ENCODE measurements around the gene CYBC1.
"Not testable (repeated sequence)": the region's sequence is repeated elsewhere in the genome, so short reads cannot be mapped to it uniquely, and the experiment has no call there.

CYBC1 gene

GRCh38 chr17:82414548-82415281, 35.8 kb downstream of the CYBC1 start:
- DNase-seq (ENCODE audit: low read depth, low spot score), result no peak
- Histone ChIP-seq H3K9me3 (ENCODE audit: low read depth, low read length) (no peaks in the 10 kb centered on the region), H3K27ac (no peak overlapping the region), H3K4me3 (no peak overlapping the region), H3K9ac (ENCODE audit: insufficient read length) (no peak overlapping the region), H3K36me3 (ENCODE audit: insufficient read depth, low read length) (no peaks in the 10 kb centered on the region)
- TF ChIP-seq POLR2AphosphoS5 (IDR thresholded peaks at IDR 0.05; ENCODE audit: borderline replicate concordance, low read depth, low read length), result no peak
- TF ChIP-seq FOXP2 (optimal IDR thresholded peaks at IDR 0.05; ENCODE audit: control extremely low read depth, extremely low read length, insufficient read depth), result no peak
- TF ChIP-seq EZH2 (IDR thresholded peaks at IDR 0.05), result no peak

DNA sequence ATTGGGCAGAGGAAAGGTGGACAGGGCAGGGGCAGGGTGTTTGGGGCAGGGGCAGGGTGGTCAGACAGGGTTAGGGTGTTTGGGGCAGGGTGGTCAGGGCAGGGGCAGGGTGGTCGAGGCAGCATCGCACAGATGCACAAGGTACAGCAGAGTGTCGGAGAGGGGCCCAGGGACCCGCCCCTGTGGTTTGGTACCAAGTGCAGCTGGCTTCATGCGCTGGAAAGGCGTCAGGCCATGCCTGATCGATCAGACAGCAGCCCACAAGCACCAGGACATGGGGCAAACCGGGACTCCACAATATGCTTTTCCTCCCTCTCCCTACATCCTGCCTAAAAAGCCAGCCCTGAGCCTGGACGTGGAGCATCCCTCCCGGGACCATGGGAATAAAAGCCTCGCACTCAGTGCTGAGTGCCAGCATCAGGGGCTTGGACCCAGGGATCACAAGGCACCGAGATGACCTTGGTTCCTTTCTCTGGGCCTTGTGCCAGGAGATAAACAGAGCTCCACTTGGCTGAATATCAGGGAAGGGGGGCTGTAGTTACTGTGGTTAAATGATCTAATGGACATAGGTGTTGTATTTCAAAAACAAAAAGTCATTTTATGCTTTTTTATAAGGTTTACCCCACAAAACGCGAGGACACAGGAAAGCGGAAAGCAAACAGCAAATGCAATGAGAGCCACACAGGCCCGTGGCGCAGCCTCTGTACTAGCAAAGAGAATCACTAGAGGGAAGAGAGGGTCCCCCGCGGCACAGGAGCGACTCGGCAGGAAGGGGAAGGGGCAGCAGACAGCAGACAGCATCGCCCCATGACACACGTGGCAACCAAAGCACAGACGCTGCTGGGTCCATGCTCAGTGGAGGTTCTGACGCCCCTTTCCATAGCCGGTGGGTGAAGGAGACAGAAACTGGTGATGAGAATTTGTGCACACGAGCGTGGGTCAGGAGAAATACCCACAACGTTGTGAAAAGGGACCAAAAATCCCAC, 37.7 kb downstream of the CYBC1 start:
- Histone ChIP-seq H3K27ac (no peak overlapping the region), H3K4me3 (no peak overlapping the region), H3K36me3 (ENCODE audit: insufficient read depth, low read length) (no peaks in the 10 kb centered on the region), H3K9me3 (ENCODE audit: low read depth, low read length) (no peaks in the 10 kb centered on the region), H3K9ac (ENCODE audit: insufficient read length) (no peak overlapping the region)
- no peak for DNase-seq (ENCODE audit: low read depth, low spot score)
- TF ChIP-seq FOXP2 (optimal IDR thresholded peaks at IDR 0.05; ENCODE audit: control extremely low read depth, extremely low read length, insufficient read depth) (no peak), POLR2AphosphoS5 (IDR thresholded peaks at IDR 0.05; ENCODE audit: borderline replicate concordance, low read depth, low read length) (no peak), EZH2 (IDR thresholded peaks at IDR 0.05) (no peak)

- H3K9ac ChIP-seq (ENCODE audit: insufficient read length); DNase-seq (ENCODE audit: low read depth, low spot score): not testable (repeated sequence)
Observed at GRCh38 chr17:82412081-82412480, 38.5 kb downstream of the CYBC1 start.

DNA sequence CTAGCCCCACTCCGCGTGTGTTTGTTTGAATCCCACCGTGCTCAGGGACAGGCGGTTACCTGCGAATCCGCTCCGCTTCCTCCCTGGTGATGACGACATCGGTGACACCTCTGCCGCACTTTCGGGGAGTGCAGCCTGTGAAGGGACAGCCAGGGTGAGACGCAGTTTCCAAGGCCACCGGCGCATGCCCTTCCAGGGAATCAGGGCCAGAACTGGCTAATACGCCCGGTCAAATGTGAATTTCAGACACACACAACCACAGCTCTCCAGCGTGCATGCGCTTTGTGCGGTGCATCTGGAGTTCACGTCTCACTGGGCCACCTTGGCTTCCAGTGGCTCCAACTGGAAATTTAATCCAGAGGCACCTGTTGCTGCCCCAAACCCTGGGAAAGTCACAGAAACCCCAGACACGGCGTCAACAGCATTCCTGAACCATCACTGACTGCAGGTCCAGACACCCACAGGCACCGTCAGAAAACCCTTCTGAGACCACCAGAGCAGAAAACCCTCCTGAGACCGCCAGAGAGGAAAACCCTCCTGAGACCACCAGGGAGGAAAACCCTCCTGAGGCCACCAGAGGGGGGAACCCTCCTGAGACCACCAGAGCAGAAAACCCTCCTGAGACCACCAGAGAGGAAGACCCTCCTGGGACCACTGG, 39.0 kb downstream of the CYBC1 start:
- DNase-seq (ENCODE audit: low read depth, low spot score), result no peak
- Histone ChIP-seq H3K27ac (no peak overlapping the region), H3K4me3 (no peak overlapping the region)

More at GRCh38 chr17:82412081-82412480, 38.5 kb downstream of the CYBC1 start:
- H3K9me3 ChIP-seq (ENCODE audit: low read depth, low read length); H3K4me3 ChIP-seq; H3K36me3 ChIP-seq (ENCODE audit: insufficient read depth, low read length); H3K27ac ChIP-seq: not testable (repeated sequence)

DNA sequence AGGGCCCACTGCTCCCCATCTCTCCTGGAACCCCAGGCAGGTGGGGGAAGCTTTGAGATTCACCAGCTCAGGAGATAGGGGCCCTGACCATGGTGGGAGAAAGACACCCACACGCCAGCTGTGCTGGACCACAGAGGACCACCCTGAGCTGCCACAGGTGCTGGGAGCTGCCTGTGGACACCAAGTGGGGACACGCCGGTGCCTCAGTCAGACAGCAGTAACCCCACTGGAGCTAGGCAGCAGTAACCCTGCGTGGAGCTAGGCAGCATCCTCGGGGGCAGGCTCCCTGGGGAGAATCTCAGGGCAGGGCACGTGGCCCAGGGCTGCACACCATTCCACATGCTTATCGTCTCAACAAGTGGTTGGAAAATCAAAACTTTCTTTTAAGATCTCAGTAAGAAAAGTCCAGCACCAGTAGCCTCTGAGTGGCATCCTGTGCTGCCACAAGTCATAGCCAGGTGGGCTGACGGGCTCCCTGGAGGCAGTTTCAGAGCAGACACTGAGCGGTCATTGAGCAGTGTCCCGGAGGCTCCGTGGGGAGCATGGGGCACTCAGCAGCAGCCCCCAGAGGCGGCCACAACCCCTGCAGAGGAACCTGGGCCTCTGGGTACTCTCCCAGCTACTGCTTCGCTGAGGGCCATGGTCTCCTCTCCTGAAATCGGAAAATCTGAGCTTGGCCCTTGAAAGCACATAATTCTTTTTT, 40.4 kb downstream of the CYBC1 start:
- DNase-seq (ENCODE audit: low read depth, low spot score), result no peak
- Histone ChIP-seq H3K4me3 (no peak overlapping the region), H3K27ac (no peak overlapping the region), H3K9me3 (ENCODE audit: low read depth, low read length) (no peaks in the 10 kb centered on the region), H3K36me3 (ENCODE audit: insufficient read depth, low read length) (no peaks in the 10 kb centered on the region), H3K9ac (ENCODE audit: insufficient read length) (no peak overlapping the region)
- no peak for TF ChIP-seq FOXP2 (optimal IDR thresholded peaks at IDR 0.05; ENCODE audit: control extremely low read depth, extremely low read length, insufficient read depth)

More for the DNA sequence above, 39.0 kb downstream of the CYBC1 start:
- Histone ChIP-seq H3K9me3 (ENCODE audit: low read depth, low read length) (no peaks in the 10 kb centered on the region), H3K36me3 (ENCODE audit: insufficient read depth, low read length) (no peaks in the 10 kb centered on the region), H3K9ac (ENCODE audit: insufficient read length) (no peak overlapping the region)
- TF ChIP-seq EZH2 (IDR thresholded peaks at IDR 0.05), result no peak
- no peak for TF ChIP-seq FOXP2 (optimal IDR thresholded peaks at IDR 0.05; ENCODE audit: control extremely low read depth, extremely low read length, insufficient read depth)
- no peak for TF ChIP-seq POLR2AphosphoS5 (IDR thresholded peaks at IDR 0.05; ENCODE audit: borderline replicate concordance, low read depth, low read length)

- Histone ChIP-seq H3K9me3 (ENCODE audit: low read depth, low read length) (no peaks in the 10 kb centered on the region), H3K36me3 (ENCODE audit: insufficient read depth, low read length) (no peaks in the 10 kb centered on the region; the same call in 1 of the 2 replicates), H3K9ac (ENCODE audit: insufficient read length) (no peak overlapping the region), H3K27ac (no peak overlapping the region), H3K4me3 (no peak overlapping the region)
- no peak for TF ChIP-seq FOXP2 (optimal IDR thresholded peaks at IDR 0.05; ENCODE audit: control extremely low read depth, extremely low read length, insufficient read depth)
- no peak for TF ChIP-seq EZH2 (IDR thresholded peaks at IDR 0.05)
- no peak for TF ChIP-seq POLR2AphosphoS5 (IDR thresholded peaks at IDR 0.05; ENCODE audit: borderline replicate concordance, low read depth, low read length)
- no peak for DNase-seq (ENCODE audit: low read depth, low spot score)
Observed at GRCh38 chr17:82408938-82409318, 41.6 kb downstream of the CYBC1 start.

DNA sequence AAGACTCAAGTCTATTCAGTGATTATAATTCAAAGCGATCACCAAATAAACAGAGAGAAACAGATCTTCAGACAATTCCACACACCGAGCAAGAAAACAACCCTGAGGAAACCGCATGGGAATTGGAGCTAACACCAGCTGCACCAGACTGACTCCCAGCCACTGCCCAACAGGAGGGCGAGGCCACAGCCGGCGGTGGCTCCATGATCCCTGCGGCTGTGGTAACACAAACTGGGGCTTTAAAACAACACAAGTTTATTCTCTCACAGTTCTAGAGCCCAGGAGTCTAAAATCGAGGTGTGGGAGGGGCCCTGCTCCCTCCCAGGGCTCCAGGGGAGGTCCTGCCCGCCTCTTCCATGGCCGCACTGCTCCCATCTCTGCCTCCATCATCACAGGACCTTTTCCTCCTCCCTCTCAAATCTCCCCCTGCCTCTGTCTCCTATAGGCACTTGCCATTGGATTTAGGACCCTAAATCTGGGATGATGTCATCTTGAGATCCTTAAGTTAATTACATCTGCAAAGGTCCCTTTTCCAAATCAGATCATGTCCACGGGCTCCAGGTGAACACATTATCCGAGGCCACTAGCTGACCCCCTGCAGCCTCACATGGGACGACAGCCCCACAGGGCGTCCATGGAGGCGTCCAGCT, 42.1 kb downstream of the CYBC1 start:
- DNase-seq (ENCODE audit: low read depth, low spot score), result no peak
- TF ChIP-seq POLR2AphosphoS5 (IDR thresholded peaks at IDR 0.05; ENCODE audit: borderline replicate concordance, low read depth, low read length) (no peak), EZH2 (IDR thresholded peaks at IDR 0.05) (no peak), FOXP2 (optimal IDR thresholded peaks at IDR 0.05; ENCODE audit: control extremely low read depth, extremely low read length, insufficient read depth) (no peak)
- no peaks in the 10 kb centered on the region for H3K9me3 ChIP-seq (ENCODE audit: low read depth, low read length)
- no peak overlapping the region for H3K4me3 ChIP-seq
- no peak overlapping the region for H3K27ac ChIP-seq
- no peaks in the 10 kb centered on the region; the same call in 1 of the 2 replicates for H3K36me3 ChIP-seq (ENCODE audit: insufficient read depth, low read length)
- H3K9ac ChIP-seq (ENCODE audit: insufficient read length), result no peak overlapping the region

Measured in SK-N-MC (cell line).